NCI-H1436 treated with DMSO at 0.1 percent for 48 hours (cell line): Measurements from ENCODE around the gene TRAF3IP3.

ENCODE experiments used
- DNase-seq: peaks from one replicate; lab custom pipeline; 2025; lab: John Stamatoyannopoulos, UW

Gene TRAF3IP3

DNA sequence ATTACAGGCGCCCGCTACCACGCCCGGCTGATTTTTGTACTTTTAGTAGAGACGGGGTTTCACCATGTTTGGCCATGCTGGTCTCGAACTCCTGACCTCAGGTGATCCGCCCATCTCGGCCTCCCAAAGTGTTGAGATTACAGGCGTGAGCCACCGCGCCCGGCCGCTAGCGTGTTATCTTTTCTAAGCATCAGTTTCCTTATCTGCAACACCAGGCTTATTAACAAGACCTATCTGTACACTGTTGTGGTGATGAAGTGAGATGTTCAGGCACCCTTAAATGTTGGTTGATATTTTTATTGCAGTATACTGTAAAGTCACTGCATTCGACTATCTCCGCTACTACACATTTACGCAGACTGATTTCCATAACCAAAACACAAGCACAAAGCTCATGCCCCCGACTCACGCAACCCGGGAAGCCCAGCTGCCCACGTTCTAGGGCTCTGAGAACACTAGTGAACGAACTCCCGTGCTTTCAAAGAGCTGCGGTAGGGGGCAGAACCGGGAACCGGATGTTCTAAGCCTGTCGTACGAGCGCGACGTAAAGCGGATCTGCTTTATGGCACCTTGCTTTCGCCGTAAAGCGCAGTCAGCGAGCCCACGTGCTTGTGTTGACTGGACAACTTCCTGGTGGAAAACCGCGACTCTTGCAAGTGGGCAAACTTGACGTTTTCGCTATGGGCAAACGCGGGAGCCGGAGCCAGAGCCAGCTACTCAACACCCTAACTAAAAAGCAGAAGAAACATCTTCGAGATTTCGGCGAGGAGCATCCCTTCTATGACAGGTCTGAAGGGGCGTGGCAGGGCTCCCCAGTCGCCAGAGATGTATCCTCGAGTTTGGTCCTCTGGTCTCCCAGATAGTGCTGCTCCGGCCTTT is 71.8 kb downstream of the TRAF3IP3 start, which contains the start of gene UTP25:
TSS of gene UTP25 (plus strand) at position 589 of the 879 bp plus-strand sequence. CDS start at position 681, 92 bp downstream.
- DNase-seq = peak; percentile 77

DNA sequence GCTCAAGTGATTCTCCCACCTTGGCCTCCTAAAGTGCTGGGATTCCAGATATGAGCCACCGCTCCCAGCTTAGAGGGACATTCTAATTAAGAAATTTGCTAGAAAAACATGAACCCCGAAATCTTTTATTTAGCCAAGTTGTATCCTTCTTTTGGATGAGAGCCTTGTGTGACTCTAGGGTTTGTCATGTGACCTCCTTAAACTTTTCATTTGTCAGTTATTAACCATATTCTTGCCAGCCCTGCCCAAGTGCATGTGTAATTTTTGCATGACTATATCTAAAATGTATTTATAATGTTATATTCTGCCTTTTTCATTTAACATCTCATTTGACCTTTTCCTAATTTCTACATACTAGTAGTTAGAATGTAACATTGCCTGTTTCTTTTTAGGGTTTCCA is 73.9 kb downstream of the TRAF3IP3 start:
- no peak for DNase-seq

DNA sequence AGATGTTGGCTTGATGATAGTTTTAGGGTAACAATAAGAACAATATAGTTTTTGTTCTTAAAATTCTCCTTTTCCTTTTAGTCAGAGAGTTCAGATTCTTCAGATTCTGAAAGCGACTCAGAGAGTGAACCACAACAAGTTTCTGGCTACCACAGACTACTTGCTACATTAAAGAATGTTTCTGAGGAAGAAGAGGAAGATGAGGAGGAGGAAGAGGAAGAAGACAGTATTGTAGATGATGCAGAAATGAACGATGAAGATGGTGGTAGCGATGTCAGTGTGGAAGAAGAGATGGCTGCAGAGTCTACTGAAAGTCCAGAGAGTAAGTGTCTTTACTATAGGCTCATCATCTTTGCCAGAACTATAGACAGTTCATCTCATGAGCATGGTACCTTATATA is 74.9 kb downstream of the TRAF3IP3 start:
- no peak for DNase-seq

DNA sequence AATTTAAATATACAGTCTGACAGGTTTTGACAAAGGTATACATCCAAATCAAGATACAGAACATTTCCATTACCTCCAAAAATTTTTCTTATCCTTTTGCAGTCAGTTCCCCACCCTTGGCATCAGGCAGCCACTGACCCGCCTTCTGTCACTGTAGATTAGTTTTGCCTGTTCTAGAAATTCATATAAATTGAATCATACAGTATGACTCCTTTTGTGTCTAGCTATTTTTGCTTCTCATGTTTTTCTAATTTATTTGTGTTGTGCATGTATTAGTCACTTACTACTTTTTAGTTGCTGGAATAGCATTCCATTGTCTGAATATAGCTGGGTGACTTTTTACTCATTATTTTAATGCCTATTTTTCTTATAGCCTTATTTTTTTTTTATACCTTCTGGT is 75.8 kb downstream of the TRAF3IP3 start:
- no peak for DNase-seq
